Measurements from ENCODE around the gene LRSAM1.

Gene LRSAM1

DNA sequence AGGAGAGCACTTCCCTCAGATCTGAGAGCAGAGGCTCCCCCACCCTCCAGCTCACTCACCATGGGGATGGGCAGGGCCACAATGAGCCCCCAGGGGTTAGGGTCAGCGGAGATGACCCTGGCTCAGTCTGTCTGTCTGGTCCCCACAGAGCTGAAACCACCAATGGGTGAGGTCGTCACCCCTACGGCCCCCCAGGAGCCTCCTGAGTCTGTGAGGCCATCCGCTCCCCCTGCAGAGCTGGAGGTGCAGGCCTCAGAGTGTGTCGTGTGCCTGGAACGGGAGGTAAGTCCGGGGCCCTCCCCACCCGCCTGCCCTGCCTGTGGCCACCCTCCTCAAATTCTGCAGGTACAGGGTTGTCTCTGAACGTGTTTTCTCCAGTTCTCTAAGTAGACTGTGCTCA is 49.6 kb downstream of the LRSAM1 start:
- DNase-seq: no peak

- DNase-seq: no peak
Measured at GRCh38 chr9:127501821-127502343, 50.6 kb downstream of the LRSAM1 start.

DNA sequence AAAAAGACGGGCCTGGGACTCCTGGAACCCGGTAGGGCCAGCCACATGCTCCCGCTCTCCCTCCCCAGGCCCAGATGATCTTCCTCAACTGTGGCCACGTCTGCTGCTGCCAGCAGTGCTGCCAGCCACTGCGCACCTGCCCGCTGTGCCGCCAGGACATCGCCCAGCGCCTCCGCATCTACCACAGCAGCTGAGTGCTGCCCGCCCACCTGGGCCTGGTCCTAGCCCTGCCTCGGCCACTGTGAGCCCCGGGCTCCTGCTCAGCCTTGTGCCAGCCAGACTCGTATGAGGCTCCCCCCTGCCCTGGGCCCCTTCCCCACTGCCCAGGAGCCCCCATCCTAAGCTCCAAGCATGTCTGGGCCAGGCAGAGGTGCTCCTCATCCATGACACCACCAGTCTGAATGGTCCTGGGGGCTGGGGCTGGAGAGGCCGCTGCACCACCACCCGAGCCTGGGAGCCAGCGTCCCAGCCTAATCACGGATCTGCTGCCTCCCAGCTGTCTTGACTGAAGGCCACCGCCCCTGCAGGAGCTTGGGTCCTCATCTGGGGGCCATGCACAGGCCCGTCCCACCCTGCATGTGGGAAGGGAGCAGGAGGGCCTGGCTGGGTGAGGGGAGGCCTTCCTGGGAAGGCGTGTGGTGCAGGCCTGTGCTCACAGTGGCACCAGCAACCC is 51.5 kb downstream of the LRSAM1 start:
- no peak for DNase-seq

DNA sequence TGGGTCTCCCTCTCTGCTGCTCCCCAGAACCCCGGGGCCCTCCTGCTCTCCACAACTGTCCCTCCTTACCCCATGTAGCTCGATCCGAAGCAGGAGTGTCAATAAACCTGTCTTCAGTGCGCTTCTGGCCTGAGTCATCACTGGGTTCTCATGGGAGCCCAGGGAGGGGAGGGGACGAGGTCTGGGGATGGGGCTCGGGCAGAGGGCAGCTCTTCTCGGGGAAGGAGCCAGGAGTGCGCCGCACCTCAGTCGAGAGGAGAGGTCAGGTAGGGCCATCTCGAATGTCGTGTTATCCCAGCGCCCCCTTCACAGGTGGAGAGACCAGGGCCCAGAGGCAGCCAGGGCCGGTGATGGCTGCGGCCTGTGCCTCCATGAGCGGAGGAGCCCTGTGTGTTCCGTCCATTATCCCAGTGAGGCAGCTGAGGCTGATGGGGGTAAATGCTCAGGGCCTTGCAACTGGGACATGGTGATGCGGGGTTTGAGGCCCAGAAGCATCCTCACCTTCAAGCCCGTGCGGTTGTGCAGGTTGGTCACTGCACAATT is 52.1 kb downstream of the LRSAM1 start:
- no peak for DNase-seq

DNA sequence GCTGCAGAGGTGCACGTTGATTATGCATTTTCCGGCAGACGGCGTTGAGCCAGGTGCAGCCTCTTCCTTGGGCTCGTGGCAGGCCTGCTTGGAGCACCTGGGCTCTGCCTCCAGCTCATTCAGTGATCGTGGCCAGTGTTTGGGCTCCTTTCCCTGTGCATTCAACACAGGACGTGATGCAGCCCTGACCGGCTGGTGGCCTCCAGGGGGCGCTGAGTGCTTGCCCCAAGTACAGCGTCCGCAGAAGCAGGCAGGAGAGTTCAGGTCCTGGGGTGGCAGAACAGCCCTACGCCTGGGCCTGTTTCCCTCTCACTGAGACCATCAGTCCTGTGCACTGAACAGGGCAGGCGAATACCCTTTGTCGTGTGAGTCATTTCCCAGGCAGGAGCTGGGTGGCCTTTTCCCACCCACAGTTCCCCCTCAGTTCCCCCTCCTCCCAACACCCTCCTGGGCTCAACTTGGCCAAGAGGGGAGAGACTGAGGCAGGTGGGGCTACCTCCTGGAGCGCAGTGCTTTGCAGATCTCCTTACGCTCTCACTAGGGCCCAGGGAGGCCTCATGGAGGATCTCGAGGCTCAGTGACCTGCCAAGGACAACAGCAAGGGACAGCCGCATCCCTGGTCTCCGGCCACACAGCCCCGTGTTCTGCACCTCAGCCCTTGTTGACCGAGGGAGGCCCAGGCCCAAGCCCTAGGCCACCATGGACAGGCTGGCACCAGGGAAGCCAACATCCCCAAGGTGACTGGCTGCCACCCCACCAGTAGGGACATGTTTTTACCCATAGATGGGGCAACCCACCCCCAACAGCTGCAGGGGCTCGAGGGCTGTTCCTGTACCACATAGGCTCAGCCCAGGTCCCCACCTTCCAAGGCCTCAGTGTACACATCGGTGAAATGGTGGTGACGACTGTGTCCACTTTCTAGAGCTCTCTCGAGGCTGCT is 52.9 kb downstream of the LRSAM1 start:
- peak; percentile 65 for DNase-seq

GRCh38 chr9:127504887-127505251 is 53.6 kb downstream of the LRSAM1 start:
- no peak for DNase-seq

GRCh38 chr9:127505396-127506116 is 54.2 kb downstream of the LRSAM1 start:
- no peak for DNase-seq

DNA sequence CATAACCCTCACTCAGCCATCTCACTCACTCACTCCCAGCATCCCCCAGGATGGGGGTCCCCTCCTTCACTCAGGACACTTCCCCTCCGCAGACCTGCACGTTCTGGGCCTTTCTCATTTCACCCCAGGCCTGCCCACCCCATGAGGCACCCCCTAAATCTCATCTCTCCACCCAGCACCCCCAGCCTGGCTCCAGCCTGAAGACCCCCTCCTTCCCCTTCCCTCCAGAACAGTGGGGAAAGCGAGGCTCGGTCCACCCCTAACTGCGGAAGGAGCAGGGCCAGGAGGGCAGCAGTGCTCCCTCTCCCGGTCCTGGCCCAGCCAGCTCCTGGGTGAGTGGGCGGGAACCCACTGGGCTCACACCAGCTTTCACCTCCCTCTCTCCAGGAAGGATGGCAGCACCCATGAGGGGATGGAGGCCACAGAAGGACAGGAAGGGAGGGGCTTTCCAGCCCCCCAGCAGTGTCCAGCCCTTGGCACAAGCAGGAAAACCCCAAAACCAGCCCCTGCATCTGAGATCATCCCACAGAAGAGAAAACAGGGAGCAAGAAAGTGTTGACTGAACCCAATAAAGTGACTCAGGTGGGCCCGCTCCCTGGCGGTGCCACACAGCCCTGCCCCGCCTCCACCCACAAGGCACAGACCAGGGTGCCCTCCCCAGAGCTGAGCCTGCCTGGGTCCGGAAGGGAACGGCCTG is 55.0 kb downstream of the LRSAM1 start:
- DNase-seq: no peak

GRCh38 chr9:127506814-127507750 is 55.8 kb downstream of the LRSAM1 start:
- no peak for DNase-seq

DNA sequence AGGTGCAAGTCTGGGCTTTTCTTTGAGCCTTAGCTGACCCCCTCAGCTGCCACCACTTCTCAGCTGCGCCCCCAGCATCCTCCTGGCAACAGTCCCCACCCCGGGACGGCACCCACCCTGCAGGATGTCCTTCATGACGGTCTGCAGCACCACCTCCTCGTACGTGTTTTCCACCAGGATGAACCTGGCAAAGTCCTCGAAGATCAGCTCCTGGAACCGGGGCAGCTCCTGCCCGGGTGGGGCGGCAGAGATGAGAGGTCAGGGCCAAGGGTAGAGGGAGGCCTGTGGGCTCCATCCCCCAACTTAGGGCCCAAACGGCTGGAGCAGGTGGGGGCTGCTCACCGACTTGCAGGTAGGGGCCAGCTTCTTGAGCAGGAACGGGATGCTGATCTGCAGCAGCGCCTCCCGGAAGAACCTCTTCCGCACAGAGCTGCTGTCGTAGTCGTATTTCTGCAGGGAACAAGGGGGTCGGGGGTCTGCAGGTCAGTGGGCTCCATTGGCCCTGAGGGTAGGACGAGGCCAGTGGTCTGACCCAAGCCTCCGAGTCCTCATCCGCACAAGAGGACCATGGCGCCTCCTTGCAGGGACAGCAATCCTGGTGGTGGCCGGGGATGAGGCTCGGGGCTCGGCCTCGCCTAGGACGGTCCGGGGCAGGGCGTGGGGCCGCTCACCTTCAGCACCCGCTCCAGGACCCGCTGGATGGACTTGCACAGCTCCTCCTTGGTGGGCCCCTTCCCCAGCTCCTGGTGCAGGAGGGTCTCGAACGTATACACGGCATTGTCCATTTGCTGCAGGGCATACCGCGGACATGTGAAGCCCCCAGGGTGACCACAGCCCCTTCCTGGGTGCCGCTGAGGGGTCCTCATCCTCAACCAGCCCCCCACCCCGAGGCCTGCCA is 56.7 kb downstream of the LRSAM1 start:
- no peak for DNase-seq

DNA sequence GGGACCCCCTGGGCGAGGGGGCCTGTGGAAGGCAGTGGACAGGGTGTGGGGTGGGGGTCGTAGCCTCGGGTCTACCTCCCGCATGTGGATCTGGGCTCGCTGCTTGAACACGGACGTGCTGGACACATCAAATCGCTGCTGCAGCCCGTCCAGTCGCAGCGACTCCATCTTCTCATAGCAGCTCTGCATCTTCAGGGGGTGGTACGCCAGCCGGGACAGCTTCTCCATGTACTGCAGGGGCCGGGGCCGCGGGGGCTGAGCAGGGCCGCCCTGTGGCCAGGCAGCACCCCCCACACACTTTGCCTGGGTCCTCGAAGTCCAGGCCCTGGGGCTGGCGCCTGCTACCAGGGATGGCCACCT is 57.6 kb downstream of the LRSAM1 start:
- no peak for DNase-seq

DNA sequence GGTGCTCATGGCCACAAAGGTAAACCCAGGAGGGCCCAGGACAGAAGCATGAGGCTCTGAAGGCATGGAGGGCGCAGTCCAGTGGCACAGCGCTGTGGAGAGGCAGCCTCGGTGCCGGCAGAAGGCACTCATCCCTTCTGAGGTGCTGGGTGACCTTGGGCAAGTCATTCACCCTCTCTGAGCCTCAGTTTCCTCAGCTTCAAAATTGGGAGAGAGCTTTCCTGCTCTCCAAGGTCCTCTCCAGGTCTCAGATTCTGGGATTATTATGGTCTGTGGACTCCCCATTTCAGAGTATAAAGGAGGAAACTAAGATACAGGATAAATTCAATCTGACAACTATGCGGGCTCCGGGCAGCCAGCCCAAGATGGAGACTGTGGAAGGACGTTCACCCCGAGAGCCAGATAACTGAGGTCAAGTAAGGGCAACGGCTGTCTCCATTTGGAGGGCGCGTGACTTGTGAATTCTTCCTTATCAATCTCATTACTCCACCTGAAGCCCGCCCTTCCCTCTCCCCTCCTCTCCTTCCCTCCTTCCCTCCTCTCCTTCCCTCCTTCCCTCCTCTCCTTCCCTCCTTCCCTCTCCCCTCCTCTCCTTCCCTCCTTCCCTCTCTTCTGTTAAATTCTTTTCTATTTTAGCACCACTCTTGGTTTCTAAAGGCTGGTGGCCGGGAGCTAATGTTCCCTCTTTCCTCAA is 58.1 kb downstream of the LRSAM1 start:
- no peak for DNase-seq

GRCh38 chr9:127509955-127510299 is 58.6 kb downstream of the LRSAM1 start:
- DNase-seq: no peak

DNA sequence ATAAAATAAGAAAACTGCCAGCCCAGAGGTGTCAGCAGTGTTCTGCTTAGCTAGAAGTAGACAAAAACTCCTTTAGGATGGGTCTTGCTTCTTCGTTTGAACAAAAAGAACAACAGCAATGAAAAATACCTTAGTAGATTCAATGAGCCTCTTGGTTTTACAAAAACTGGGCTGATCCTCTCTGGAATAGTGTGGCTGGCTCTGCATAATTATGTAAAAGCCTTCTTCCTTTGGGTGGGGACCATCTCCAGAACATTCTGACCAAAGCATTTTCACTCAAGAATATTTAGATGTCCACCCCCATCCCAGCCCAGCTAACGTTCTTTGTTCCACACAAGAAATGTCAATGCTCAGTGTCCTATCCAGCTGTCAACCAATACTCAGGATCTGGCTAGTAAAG is 63.2 kb downstream of the LRSAM1 start:
- DNase-seq: no peak

DNA sequence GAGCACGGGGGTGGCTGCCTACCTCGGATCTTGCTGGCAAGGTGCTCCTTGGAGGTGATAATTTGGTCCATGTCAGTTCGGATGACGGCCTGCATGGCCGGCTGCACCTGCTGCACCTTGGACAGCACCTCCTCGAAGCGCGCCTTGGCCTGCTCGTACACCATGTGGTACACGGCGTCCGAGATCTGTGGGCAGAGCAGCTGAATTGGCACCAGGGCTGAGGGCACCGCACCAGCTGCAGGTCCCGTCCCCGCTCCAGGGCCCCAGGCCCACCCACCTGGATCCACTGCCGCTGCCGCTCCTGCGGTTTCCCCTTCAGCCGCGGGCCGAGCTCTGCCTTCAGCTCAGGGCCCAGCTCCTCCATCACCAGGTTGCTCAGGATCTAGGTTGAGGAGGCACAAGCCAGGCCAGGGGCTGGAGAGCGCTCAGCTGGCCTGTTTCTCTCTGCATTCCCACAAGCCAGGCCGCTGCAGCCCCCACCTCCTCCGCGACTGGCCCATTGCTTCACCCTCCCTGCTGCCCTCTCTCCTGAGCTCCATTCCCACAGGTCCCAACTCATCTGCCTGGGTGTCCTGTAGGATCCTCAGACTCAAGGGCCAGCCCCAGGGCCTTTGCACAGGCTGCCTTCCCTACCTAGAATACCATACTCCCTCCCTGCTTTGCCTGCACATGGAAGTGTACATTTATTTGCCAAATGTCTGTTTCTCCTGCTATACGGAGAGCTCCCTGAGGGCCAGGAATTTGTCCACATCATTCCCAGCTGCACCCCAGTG is 65.7 kb downstream of the LRSAM1 start:
- no peak for DNase-seq

- DNase-seq: no peak
Measured at GRCh38 chr9:127517620-127518019, 66.3 kb downstream of the LRSAM1 start.

DNA sequence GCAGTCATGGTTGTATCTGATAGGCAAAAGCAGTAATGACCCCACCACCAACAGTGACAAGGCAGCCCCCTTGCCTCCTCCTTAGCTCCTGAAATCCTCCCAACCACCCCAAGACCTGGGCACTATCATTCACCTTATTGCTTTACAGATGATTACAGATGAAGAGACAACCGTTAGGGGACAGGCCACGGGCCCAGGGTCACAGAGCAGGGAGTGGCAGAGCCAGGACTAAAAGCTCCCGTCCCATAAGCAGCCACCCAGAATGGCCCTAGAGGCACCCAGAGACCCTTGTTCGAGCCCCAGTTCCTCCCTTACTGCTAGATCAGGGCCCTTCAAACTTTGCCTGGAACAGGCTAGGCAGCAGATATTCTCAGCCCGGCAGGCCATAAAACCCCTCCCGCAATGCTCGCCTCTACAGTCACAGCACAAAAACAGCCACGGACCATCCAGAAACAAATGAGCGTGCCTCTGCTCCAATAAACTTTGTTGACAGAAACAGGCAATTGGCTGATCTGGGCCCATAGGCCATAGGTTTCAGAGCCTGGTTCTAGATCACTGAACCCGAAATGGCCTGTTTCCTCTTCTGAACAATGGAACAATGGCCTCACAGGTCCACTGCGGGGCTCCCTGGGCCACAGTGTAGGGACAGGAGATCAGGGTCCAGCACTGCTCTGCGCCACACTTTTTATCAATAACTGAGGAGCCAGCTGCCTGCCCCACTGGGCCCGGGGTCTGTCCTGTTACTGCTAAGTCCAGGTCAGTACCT is 67.0 kb downstream of the LRSAM1 start:
- no peak for DNase-seq

Measured in central memory CD4-positive, alpha-beta T cell (primary cell).